Thyroid gland (tissue), 4 donors: ENCODE measurements around the gene LIFR.

ENCODE experiments used
- POLR2A ChIP-seq, 2 donors: fragments of 450-650 bp; IDR thresholded peaks; one replicate each; pipeline ENCODE4 v1.6.1; 2017; ENCODE audit warnings: antibody characterized with exemption in 2 of 2, mild to moderate bottlenecking in 2 of 2, moderate library complexity in 1 of 2
- TF ChIP-seq, protein P1 (sequence below), 6 experiments: fragments of 200-600 bp in 3 of 6; fragments of 450-650 bp in 3 of 6; sonication (generic) in 3 of 6; IDR thresholded peaks; one replicate each; pipeline ENCODE4 v1.5.1; 2016 to 2019; ENCODE audit warnings: antibody characterized with exemption in 6 of 6, mild to moderate bottlenecking in 2 of 6, inconsistent platforms in 1 of 6, moderate library complexity in 1 of 6

DNA sequence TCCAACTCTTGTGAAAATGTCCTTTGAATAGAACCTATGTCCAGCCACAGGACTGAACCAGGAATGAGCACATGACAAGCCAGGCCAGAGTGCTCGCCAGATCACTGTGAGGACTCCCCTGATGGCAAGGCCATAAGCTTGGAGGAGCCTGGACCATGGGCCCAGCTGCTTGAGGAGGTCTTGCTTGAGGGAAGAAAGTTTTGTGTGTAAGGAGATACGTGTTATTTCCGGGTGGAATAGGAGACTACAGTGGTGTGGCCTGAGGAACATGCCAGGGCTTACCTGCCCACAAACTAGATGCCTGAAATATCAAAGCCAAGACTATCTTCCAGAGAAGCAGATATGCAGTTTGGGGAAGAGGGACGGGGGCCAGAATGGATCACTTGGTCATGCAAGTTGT lies 84.7 kb downstream of the LIFR start:
- TF ChIP-seq, protein P1, sequence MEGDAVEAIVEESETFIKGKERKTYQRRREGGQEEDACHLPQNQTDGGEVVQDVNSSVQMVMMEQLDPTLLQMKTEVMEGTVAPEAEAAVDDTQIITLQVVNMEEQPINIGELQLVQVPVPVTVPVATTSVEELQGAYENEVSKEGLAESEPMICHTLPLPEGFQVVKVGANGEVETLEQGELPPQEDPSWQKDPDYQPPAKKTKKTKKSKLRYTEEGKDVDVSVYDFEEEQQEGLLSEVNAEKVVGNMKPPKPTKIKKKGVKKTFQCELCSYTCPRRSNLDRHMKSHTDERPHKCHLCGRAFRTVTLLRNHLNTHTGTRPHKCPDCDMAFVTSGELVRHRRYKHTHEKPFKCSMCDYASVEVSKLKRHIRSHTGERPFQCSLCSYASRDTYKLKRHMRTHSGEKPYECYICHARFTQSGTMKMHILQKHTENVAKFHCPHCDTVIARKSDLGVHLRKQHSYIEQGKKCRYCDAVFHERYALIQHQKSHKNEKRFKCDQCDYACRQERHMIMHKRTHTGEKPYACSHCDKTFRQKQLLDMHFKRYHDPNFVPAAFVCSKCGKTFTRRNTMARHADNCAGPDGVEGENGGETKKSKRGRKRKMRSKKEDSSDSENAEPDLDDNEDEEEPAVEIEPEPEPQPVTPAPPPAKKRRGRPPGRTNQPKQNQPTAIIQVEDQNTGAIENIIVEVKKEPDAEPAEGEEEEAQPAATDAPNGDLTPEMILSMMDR (IDR thresholded peaks at IDR 0.05) = no peak
- no peak for TF ChIP-seq POLR2A (IDR thresholded peaks at IDR 0.05)
